Sigmoid colon (tissue), 4 donors: ENCODE data around the gene GLP1R.

Experiments
- CTCF ChIP-seq, 4 experiments: fragments of 450-650 bp in 3 of 4; fragments of 200-600 bp in 1 of 4; IDR thresholded peaks; one replicate each; pipeline ENCODE4 v1.5.1; 2016 to 2019; ENCODE audit warnings: antibody characterized with exemption in 4 of 4, mild to moderate bottlenecking in 3 of 4, moderate library complexity in 2 of 4
- POLR2A ChIP-seq, 2 donors: fragments of 450-650 bp; IDR thresholded peaks; one replicate each; pipeline ENCODE4 v1.6.1; 2016; ENCODE audit warnings: antibody characterized with exemption in 2 of 2, mild to moderate bottlenecking in 2 of 2, moderate library complexity in 2 of 2
- POLR2AphosphoS5 ChIP-seq, 4 donors: sonication (generic); formaldehyde crosslinking; IDR thresholded peaks; one replicate each; pipeline ENCODE4 v1.6.1; 2017; ENCODE audit warnings: antibody characterized with exemption in 4 of 4

- TF ChIP-seq CTCF (IDR thresholded peaks at IDR 0.05) (no peak), POLR2A (IDR thresholded peaks at IDR 0.05) (no peak), POLR2AphosphoS5 (IDR thresholded peaks at IDR 0.05) (no peak)
Observed at GRCh38 chr6:39009476-39009875, 39.1 kb upstream of the GLP1R start.
